GM19395 (cell line): ENCODE data around the gene MLXIPL.
A peak's percentile ranks its signal among the peaks of the same experiment; 100 is the strongest.
"Not testable (repeated sequence)": the region's sequence is repeated elsewhere in the genome, so short reads cannot be mapped to it uniquely, and the experiment has no call there.

Experiments used
- ATAC-seq: cut with Tn5 transposase; IDR thresholded peaks from one replicate; pipeline ENCODE4 v1.9.1; 2021; ENCODE audit warnings: mild to moderate bottlenecking, moderate library complexity; ENCODE audit not compliant: unreplicated experiment

The MLXIPL gene

GRCh38 chr7:73582664-73583202 lies 41.6 kb downstream of the MLXIPL start:
- no peak for ATAC-seq

DNA sequence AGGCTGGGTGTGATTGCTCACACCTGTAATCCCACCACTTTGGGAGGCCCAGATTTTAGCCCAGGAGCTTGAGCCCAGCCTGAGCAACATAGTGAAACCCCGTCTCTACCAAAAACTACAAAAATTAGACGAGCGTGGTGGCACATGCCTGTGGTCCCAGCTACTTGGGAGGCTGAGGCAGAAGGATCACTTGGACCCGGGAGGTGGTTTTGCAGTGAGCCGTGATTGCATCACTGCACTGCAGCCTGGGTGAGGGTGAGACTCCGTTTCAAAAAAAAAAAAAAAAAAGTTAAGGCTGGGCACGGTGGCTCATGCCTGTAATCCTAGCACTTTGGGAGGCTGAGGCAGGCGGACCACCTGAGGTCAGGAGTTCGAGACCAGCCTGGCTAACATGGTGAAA lies 43.3 kb downstream of the MLXIPL start:
- not testable (repeated sequence) for ATAC-seq

- ATAC-seq, result peak; percentile 88
Measured at GRCh38 chr7:73578342-73579128, 45.8 kb downstream of the MLXIPL start, which contains the start of gene TBL2. Gene TBL2, minus strand, starts transcription at chr7:73578579. Its CDS starts 30 bp downstream, at chr7:73578549.

- peak; percentile 21 for ATAC-seq
Measured at GRCh38 chr7:73577627-73578341, 46.5 kb downstream of the MLXIPL start.

DNA sequence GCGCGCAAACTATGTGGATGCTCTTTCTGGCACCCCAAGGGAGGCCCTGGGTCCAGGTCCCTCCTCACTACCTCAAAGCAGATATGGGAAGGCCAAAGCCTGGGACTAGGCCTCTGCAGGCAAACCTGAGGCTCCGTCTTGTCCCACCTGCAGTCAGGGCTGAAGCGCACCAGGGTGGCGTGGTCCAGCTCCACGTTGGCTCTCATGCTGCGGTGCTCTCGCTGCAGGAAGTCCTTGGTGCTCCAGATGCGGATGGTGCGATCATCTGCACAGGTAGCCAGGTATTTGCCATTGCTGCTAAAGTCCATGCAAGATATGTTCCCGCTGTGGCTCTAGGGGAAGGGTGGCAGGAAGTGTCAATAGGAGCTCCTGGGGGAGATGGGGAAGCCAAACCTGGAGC lies 50.5 kb downstream of the MLXIPL start:
- ATAC-seq, result no peak

DNA sequence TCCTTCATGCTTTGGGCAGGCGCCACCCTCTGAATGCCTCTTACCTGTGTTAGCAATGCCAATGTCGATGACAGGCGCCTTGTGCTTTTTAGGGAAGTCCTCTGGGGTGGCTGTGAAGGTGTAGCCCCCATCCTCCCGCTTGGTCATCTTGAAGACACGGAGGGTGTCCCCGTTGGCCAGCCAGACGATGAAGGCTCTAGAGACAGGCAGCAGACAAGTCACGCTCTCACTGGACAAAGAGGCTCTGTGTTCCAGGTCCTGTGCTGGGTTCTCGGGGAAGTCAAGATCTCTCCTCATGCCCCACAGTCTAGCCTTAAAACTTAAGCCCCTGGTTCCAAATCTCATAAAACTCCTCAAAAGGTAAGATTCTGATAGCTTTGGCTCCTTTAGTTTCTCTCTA lies 51.0 kb downstream of the MLXIPL start:
- no peak for ATAC-seq

GRCh38 chr7:73572767-73573186 lies 51.5 kb downstream of the MLXIPL start:
- ATAC-seq, result no peak

DNA sequence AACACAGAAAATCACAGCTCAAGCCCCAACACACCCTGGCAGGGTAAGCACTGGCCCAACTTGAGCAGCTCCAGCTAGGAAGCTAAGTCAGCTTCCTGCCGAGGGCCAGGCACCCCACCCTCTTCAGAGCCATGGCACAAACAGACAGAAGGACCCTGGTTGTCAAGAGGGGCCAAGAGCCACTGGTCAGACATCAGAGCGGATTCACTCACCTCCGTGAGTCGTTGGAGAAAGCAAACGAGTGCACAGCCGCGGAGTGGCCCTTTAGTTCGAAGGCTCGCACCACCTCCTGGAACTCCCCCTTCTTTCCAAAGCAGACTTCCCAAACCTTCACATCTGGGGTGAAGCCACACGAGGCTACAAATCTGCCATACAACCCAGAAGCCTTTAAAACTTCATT lies 53.3 kb downstream of the MLXIPL start:
- no peak for ATAC-seq

DNA sequence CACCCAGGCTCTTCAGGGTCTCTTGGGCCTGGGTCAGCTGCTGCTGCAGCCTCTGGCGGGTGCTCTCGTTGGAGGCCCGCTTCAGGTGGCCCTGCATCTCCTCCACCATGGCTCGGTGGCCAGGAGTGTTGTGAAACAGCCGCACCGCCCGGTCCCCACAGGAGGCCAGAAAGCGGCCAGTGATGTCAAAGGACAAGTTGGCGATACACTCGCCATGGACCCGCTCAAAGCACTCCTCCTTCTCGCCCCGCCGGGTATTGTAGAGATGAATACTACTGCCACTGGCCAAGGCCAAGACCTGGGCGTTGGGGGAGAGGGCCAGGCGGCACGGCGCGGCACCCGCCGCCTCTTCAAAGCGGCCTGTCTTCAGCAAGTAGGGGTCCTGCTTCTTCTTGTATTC lies 53.8 kb downstream of the MLXIPL start:
- no peak for ATAC-seq

- no peak for ATAC-seq
Measured at GRCh38 chr7:73569042-73569608, 55.2 kb downstream of the MLXIPL start.

DNA sequence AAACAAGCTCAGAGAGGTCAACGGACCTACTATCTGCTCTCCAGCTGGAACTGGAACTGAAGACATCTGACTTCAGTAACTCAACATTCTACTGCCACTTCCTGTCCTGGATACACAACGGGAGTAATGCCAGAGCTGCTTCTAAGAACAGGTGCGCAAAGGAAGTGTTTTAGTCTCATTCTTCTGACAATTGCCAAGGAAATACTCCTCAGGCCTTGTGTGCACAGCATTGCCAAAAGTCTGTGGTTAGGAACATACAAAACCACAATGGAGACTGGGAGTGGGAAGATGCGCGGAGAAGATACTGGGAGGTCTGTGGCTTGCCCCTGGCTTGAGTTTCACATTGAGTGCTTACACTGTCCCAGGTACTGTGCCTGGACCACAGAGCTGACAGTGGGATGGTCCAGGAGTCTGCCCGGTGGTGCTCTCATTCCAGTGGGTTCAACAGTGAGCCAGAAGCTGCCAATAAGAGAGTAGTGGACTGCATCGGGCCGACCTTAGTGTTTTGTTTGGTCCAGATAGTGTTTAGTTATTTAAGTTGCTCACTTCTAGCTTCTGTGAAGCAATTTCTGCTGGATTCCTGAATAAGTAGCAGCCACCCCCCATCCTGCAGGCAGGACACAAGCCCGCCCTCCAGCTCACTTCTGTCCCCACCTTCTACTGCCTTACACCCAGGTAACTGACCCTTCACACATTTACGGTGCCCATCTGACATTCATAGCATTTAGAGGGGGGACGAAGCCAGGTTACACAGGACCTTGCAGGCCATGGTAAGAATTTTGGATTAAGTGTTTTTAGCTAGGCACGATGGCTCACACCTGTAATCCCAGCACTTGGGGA lies 56.3 kb downstream of the MLXIPL start:
- ATAC-seq, result no peak

- ATAC-seq, result no peak
Measured at GRCh38 chr7:73567140-73567539, 57.2 kb downstream of the MLXIPL start.

GRCh38 chr7:73566431-73566830 lies 57.9 kb downstream of the MLXIPL start:
- ATAC-seq, result not testable (repeated sequence)

- no peak for ATAC-seq
Measured at GRCh38 chr7:73565675-73566340, 58.5 kb downstream of the MLXIPL start.

- ATAC-seq, result no peak
Measured at GRCh38 chr7:73560109-73560835, 64.0 kb downstream of the MLXIPL start.

DNA sequence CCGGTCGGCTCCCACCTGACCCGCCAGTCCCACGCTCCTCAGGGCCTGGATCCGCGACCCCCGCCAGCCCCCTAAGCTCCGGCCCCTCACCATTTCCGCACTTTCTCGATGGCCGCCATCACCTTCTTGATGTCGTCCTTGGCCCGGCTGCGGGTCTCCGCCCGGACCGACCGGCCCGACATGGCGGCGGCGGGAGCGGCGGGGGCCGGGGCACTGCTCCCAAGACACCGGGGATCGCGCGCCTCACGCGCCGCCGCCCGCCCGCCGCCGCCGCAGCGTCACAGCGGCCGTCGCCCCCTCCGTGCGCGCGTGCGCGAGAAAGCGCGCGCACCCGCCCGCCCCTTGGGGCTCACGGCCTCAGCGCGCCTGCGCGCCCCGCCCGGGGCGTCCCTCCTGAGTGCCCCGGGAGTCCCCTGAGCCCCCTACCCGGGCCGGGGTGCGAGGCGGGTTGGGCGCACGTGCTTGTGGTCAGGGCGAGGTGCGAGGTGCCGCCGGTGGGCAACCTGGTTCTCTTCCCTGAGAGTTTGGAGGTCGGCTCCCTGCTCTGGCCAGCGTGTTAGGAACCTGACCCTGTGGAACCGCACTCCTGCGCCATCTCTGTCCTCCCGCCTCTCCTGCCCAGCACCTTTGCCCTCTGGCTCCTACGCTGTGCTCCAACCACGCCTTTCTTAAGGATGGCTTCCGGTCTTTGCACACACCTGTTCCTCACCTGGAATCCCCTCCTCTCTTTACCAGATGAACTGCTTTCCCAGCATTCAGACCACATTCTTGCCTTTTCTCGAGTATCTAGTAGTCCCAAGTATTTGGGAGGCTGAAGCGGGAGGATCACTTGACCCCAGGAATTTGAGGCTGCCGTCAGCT lies 66.7 kb downstream of the MLXIPL start, which contains the start of gene BCL7B:
Gene BCL7B, minus strand, starts transcription at position 294 of the 861 bp plus-strand sequence. Its CDS starts 112 bp downstream, at position 182.
- ATAC-seq, result peak; percentile 48

DNA sequence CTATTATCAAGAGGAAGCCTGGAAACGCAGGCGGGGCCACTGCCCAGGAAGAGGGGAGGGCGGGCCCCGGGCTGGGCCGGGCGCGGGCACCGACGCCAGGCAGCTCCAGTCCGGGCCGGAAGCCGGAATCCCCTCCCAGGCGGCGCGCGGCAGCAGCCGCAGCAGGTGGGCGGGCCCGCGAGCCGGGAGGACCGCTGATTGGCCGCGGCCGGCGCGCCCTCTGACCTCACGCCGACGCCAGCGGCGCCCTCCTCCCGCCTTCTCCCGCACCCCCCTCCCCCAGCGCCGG lies 67.3 kb downstream of the MLXIPL start:
- ATAC-seq, result peak; percentile 86
